Left lobe of liver (tissue), 2 donors: ENCODE measurements around the gene GSTM1. TPM values are rescaled to one million over a fixed set of nuclear protein-coding genes. Genes with fewer than 3 reads are reported as not detected.
"Not testable (repeated sequence)": the region's sequence is repeated elsewhere in the genome, so short reads cannot be mapped to it uniquely, and the experiment has no call there.

Source experiments
- ATAC-seq: fragments of 200-7000 bp; cut with Tn5 transposase; one replicate; pipeline ENCODE4 v1.9.1; 2020; ENCODE audit warnings: mild to moderate bottlenecking, moderate library complexity
- DNase-seq: peaks from one replicate; pipeline ENCODE4 v3.0.0-alpha.2; 2020; ENCODE audit warnings: low spot score
- total RNA-seq: library from RNA; stranded (reverse); gene quantifications from one replicate; pipeline ENCODE4 v1.2.1, GENCODE V29; 2021
- donor health status: DM: no; HTN: no; CAD: no; lungs with moderate emphysema.
- donor health status: DM: no; HTN: yes; CAD: no.

GSTM1 gene
- total RNA-seq, 1 donor from 2014 or later = not detected

GRCh38 chr1:109694400-109694799 lies 6.8 kb downstream of the GSTM1 start:
- not testable (repeated sequence) for DNase-seq, ATAC-seq

- not testable (repeated sequence) for ATAC-seq, DNase-seq
These were observed 7.5 kb downstream of the GSTM1 start for GRCh38 chr1:109695138-109695537.

GRCh38 chr1:109697066-109697465 lies 9.4 kb downstream of the GSTM1 start:
- DNase-seq = no peak
- no peak for ATAC-seq

- not testable (repeated sequence) for ATAC-seq, DNase-seq
These were observed 10.2 kb downstream of the GSTM1 start for GRCh38 chr1:109697861-109698260.

- ATAC-seq, DNase-seq: not testable (repeated sequence)
These were observed 15.3 kb downstream of the GSTM1 start for GRCh38 chr1:109702940-109703339.

GRCh38 chr1:109704173-109704572 lies 16.6 kb downstream of the GSTM1 start:
- DNase-seq = no peak
- no peak for ATAC-seq

GRCh38 chr1:109705411-109705810 lies 17.8 kb downstream of the GSTM1 start:
- DNase-seq (no peak), ATAC-seq (no peak)

- not testable (repeated sequence) for ATAC-seq, DNase-seq
These were observed 21.3 kb downstream of the GSTM1 start for GRCh38 chr1:109708949-109709348.

GRCh38 chr1:109709822-109710221 lies 22.2 kb downstream of the GSTM1 start:
- peak; percentile 46 for ATAC-seq
- not testable (repeated sequence) for DNase-seq

- DNase-seq, ATAC-seq: not testable (repeated sequence)
These were observed 24.1 kb downstream of the GSTM1 start, which contains the start of gene GSTM5 for GRCh38 chr1:109711593-109712320. GSTM5 (plus strand) TSS chr1:109712251; CDS start chr1:109712313, 62 bp downstream.

GRCh38 chr1:109712321-109712864 lies 24.8 kb downstream of the GSTM1 start:
- no peak for DNase-seq
- no peak for ATAC-seq

- DNase-seq (no peak), ATAC-seq (no peak)
These were observed 26.0 kb downstream of the GSTM1 start for GRCh38 chr1:109713636-109714035.

GRCh38 chr1:109714661-109715372 lies 27.2 kb downstream of the GSTM1 start:
- DNase-seq = no peak
- ATAC-seq = no peak

GRCh38 chr1:109716121-109716520 lies 28.5 kb downstream of the GSTM1 start:
- ATAC-seq (no peak), DNase-seq (no peak)

- DNase-seq (no peak), ATAC-seq (no peak)
These were observed 29.0 kb downstream of the GSTM1 start for GRCh38 chr1:109716570-109717090.

- DNase-seq = no peak
- ATAC-seq = no peak
These were observed 30.1 kb downstream of the GSTM1 start for GRCh38 chr1:109717729-109718128.

- DNase-seq (no peak), ATAC-seq (peak; percentile 89)
These were observed 30.9 kb downstream of the GSTM1 start for GRCh38 chr1:109718495-109718894.

GRCh38 chr1:109719337-109719837 lies 31.8 kb downstream of the GSTM1 start:
- DNase-seq = no peak
- no peak for ATAC-seq

- no peak for ATAC-seq
- DNase-seq = no peak
These were observed 33.4 kb downstream of the GSTM1 start for GRCh38 chr1:109721042-109721441.

GRCh38 chr1:109721971-109722370 lies 34.4 kb downstream of the GSTM1 start:
- DNase-seq (no peak), ATAC-seq (no peak)
